SW 1271 (cell line): ENCODE data around the gene RFPL4AL1.
"Not testable (repeated sequence)": the region's sequence is repeated elsewhere in the genome, so short reads cannot be mapped to it uniquely, and the experiment has no call there.

Experiments used
- DNase-seq, 2 experiments: peaks; one replicate each; lab custom pipeline; 2025; lab: John Stamatoyannopoulos, UW

RFPL4AL1 gene

DNA sequence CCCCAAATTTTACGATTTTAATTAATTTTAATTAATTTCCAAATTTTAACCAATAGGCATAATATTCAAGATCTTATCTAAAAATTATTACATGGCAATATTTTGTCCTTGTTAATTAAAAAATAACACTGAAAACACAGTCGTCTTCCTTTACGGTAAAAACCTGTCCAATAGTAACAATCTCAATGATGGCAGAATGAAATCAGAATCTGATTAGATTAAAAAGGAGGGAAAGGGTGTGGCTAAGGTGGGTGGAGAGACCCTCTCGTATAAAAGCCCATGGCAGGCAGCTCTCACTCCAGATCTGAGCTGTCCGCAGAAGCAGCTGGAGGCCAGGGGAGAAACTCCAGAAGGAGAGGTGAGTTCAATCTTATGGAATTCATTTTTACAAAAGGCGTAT, at the start of gene RFPL4AL1:
Gene RFPL4AL1, plus strand, starts transcription at position 301 of the 400 bp plus-strand sequence. CDS start 2,687 bp downstream, outside the sequence.
- not testable (repeated sequence) for DNase-seq

- DNase-seq, result no peak
Observed at GRCh38 chr19:55720214-55720746, 48.6 kb upstream of the RFPL4AL1 start.

DNA sequence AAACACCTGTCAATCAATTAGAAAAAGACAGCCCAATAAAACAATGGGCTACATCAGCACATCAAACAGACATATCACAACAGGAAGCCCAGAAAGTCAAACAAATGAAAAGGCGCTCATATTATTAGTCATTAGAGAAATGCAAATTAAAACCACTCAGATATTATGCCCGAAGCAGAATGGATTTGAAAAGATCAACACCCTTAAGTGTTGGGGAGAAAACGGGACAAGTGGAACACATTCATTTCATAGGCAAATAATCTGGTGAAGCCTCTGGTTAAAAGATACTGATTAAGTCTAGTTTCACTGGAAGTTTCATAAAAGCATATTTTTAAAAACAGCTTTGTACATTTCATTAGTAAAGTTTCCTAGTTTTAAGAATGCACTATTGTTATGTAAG, 48.1 kb upstream of the RFPL4AL1 start:
- DNase-seq, result no peak

GRCh38 chr19:55723491-55723890, 45.4 kb upstream of the RFPL4AL1 start:
- DNase-seq, result no peak

- DNase-seq, result not testable (repeated sequence)
Observed at GRCh38 chr19:55730378-55730777, 38.5 kb upstream of the RFPL4AL1 start.

GRCh38 chr19:55738302-55738701, 30.6 kb upstream of the RFPL4AL1 start, which contains the start of gene NLRP9:
Gene NLRP9, minus strand, starts transcription at chr19:55738402. Its CDS starts 28 bp downstream, at chr19:55738374.
- no peak for DNase-seq

- DNase-seq, result no peak
Observed at GRCh38 chr19:55750715-55751114, 18.2 kb upstream of the RFPL4AL1 start.

- DNase-seq, result no peak
Observed at GRCh38 chr19:55753401-55753800, 15.5 kb upstream of the RFPL4AL1 start.

GRCh38 chr19:55756808-55757207, 12.1 kb upstream of the RFPL4AL1 start:
- DNase-seq, result not testable (repeated sequence)

DNA sequence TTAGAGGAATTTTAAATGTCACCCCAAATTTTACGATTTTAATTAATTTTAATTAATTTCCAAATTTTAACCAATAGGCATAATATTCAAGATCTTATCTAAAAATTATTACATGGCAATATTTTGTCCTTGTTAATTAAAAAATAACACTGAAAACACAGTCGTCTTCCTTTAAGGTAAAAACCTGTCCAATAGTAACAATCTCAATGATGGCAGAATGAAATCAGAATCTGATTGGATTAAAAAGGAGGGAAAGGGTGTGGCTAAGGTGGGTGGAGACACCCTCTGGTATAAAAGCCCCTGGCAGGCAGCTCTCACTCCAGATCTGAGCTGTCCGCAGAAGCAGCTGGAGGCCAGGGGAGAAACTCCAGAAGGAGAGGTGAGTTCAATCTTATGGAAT, 10.1 kb upstream of the RFPL4AL1 start, which contains the start of gene RFPL4A:
Gene RFPL4A, plus strand, starts transcription at position 301 of the 400 bp plus-strand sequence. CDS start 2,704 bp downstream, outside the sequence.
- not testable (repeated sequence) for DNase-seq

- DNase-seq, result no peak
Observed at GRCh38 chr19:55766466-55766865, 2.5 kb upstream of the RFPL4AL1 start.

GRCh38 chr19:55769632-55770031, 714 bp downstream of the RFPL4AL1 start:
- DNase-seq, result not testable (repeated sequence)

GRCh38 chr19:55777528-55777927, 8.6 kb downstream of the RFPL4AL1 start:
- no peak for DNase-seq

DNA sequence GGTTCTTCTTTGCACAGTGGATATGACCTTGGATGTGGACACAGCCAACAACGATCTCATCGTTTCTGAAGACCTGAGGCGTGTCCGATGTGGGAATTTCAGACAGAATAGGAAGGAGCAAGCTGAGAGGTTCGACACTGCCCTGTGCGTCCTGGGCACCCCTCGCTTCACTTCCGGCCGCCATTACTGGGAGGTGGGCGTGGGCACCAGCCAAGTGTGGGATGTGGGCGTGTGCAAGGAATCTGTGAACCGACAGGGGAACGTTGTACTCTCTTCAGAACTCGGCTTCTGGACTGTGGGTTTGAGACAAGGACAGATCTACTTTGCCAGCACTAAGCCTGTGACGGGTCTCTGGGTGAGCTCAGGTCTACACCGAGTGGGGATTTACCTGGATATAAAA, 9.4 kb downstream of the RFPL4AL1 start:
- DNase-seq, result no peak

DNA sequence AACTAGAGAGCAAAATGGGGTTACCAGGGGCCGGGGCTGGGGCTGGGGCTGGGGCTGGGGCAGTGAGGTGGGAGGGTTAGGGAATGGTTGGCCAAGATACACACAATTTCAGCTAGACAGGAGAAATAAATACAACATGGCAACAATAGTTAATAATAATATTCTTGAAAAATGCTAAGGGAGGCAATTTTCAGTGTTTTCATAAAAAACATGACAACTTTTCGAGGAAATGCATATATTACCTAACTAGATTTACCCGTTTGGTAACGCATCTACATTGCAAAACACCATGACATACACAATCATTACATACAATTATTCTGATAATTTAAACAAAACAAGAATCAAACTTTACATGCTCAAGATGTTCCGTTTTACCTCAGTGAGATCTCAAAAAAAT, 12.2 kb downstream of the RFPL4AL1 start:
- no peak for DNase-seq

DNA sequence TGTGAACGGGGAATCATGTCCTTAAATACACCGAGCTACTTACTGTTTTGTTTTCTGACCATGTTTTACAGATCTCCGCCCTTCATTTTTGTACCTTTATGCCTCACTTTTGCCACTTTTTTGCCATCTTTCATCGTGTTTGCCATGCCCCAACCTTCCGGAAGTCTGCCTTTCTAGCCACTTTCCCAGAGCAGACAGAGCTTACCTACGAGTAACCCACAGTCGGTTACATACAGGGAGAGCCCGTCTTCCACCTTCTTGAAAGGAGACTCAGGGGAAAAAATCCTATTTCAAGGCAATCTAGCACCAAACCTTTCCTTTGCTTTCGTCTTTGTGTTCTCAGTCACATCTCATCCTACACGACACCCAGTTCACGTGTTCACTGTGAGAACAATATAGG, 26.1 kb downstream of the RFPL4AL1 start:
- DNase-seq, result no peak

DNA sequence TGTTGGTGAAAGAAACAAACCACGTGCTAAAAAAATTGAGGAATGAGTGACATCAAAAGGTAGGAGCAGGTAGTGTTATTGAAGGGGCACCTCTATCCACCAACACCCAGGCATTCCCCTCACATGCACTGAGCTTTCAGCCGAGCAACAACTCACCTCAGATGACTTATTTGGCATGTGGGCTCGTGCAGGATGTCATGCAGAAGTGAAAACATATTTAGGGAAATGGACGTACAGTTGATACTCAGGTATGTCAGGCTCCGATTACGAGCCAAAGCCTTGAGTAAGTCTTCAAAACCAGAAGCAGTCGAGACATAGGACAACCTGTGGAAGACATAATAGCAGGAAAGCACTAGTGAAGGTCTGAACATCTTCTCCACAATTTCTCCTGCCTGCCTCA, 32.5 kb downstream of the RFPL4AL1 start:
- no peak for DNase-seq

DNA sequence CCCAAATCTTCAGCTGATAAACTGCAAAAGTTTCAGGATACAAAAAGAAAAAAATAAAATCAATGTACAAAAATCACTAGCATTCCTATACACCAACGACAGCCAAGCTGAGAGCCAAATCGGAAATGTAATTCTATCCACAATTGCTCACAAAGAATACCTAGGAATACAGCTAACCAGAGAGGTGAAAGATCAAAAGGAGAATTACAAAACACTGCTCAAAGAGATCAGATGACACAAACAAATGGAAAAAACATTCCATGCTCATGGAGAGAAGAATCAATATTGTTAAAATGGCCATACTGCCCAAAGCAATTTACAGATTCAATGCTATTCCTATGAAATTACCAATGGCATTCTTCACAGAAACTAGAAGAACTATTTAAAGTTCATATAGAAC, 33.4 kb downstream of the RFPL4AL1 start:
- no peak for DNase-seq

DNA sequence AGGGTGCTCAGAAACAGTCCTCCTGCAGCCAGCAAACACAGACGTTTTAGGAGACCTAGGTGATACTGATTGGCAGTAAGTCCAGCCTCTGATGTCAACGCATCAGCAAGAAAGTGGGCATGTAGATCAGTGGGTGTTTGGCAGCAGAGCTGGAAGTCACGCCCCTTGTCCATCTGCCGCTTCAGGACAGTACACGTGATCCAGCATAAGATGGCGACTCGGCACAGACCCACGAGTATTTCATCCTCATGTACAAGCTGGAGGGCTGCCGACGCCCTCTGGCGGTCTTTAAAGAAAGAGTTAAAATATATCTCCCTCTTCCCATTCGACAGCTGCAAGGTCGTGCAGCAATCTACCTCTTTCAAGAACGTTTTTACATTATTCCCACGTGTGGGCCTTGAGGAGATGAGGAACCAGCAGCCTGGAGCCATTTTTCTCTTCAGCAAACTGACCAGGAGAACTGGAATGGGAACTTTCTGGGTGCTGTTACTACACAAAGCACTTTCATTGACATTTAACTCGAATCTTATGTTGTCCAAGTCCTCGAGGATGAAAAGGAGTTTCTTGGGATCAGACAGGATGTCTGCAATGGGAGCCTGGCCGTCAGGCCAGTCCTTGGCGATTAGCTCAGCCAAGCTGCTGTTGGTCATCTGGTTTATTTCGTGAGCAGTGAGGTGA, 40.6 kb downstream of the RFPL4AL1 start:
- peak in 1 of 2 experiments; percentile 53 for DNase-seq

DNA sequence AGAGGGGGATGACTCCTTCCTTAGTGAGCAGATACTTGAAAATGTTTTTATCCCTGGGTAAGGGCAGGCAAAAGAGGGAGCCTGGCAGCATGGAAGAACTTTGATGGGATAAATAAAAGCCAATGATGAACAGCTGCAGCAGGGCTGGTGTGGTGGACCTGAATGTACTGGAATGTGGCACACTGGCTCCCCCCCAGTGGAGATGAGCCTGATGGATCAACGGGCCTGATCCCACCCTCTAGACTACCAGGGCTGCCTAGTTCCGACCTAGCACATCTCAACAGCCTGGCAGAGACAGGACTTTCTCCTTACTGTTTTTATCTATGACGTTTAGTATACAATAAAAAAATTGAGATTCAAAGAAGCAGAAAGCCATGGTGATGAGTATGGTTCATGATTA, 42.4 kb downstream of the RFPL4AL1 start:
- DNase-seq, result no peak

DNA sequence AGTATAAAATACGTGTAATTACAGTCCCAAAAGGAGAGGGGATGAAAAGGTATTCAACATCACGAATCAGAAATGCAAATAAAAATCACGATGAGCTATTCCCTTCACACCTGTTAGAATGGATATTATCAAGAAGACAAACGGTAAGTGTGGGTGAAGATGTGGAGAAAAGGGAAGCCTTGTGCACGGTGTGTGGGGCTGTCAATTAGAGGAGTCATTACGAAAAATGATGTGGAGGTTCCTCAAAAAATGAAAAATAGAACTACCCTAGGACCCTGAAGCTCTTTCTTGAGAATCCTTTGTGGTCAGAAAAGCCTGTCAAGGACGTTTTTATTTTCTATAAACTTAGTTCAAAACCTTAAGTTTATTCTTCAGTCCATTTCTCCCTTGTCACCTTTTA, 43.5 kb downstream of the RFPL4AL1 start:
- no peak for DNase-seq

DNA sequence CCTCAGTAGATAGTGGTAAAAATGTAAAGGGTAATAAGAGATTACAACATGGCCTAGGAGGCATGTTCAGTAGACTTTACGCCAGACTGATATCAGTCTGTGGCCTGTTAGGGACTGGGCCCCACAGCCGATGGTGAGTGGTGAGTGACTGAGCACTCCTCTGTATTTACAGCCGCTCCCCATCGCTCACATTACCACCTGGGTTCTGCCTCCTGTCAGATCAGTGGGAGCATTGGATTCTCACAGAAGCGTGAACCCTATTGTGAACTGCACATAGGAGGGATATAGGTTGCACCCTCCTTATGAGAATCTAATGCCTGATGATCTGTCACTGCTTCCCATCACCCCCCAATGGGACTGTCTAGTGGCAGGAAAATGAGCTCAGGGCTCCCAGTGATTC, 45.0 kb downstream of the RFPL4AL1 start:
- DNase-seq, result no peak

- no peak for DNase-seq
Observed at GRCh38 chr19:55820037-55820436, 51.1 kb downstream of the RFPL4AL1 start.
